ENCODE measurements around the gene NOTCH2.

NOTCH2 gene

DNA sequence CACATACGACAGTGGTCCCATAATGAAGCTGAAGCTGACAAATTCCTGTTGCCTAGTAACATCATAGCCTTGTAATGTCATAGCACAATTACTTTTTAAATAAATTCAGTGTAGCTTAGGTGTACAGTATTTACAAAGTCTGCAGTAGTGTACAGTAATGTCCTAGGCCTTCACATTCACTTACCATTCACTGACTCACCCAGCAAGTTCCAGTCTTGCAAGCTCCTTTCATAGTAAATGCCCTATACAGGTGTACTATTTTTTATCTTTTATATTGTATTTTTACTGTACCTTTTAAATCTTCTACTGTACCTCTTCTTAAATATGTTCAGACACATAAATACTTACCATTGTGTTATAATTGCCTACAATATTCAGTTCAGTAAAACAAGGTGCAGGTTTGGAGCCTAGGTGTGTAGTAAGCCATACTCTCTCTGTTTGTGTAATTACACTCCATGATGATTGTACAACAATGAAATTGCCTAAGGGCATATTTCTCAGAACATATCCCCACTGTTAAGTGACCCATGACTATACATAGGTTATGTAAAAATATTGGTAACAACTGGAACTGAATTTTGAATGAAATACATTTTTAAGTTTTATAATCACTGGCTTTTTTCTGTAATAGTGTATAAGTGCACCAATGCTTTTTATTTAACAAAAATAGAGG lies 139.7 kb downstream of the NOTCH2 start:
- no peak overlapping the region for H3K27ac ChIP-seq
- ChIA-PET CTCF (interaction anchor here (0.9 kb wide), 1 partner anchor 329 kb away, joined by 3 read pairs; no protein-coding TSS in a partner anchor), POLR2A (ENCODE audit: low non-redundant PET) (no interaction called here)
- TF ChIP-seq, protein P1, sequence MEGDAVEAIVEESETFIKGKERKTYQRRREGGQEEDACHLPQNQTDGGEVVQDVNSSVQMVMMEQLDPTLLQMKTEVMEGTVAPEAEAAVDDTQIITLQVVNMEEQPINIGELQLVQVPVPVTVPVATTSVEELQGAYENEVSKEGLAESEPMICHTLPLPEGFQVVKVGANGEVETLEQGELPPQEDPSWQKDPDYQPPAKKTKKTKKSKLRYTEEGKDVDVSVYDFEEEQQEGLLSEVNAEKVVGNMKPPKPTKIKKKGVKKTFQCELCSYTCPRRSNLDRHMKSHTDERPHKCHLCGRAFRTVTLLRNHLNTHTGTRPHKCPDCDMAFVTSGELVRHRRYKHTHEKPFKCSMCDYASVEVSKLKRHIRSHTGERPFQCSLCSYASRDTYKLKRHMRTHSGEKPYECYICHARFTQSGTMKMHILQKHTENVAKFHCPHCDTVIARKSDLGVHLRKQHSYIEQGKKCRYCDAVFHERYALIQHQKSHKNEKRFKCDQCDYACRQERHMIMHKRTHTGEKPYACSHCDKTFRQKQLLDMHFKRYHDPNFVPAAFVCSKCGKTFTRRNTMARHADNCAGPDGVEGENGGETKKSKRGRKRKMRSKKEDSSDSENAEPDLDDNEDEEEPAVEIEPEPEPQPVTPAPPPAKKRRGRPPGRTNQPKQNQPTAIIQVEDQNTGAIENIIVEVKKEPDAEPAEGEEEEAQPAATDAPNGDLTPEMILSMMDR (conservative IDR thresholded peaks at IDR 0.05; ENCODE audit: low read depth) = no peak
- DNase-seq (ENCODE audit: low spot score) = no peak

GRCh38 chr1:119926553-119926952 lies 142.9 kb downstream of the NOTCH2 start:
- no peak for DNase-seq (ENCODE audit: low spot score)
- CTCF ChIA-PET = interaction anchor here (1.2 kb wide), 1 partner anchor 19 kb away, joined by 3 read pairs; no protein-coding TSS in a partner anchor
- H3K27ac ChIP-seq = no peak overlapping the region
- POLR2A ChIA-PET (ENCODE audit: low non-redundant PET) = no interaction called here
- TF ChIP-seq, protein P1 (conservative IDR thresholded peaks at IDR 0.05; ENCODE audit: low read depth) = no peak

GRCh38 chr1:119924948-119925898 lies 144.2 kb downstream of the NOTCH2 start:
- CTCF ChIA-PET = interaction anchor here (0.6 kb wide), 1 partner anchor 165 kb away, joined by 3 read pairs; no protein-coding TSS in a partner anchor
- H3K27ac ChIP-seq = no peak overlapping the region
- POLR2A ChIA-PET (ENCODE audit: low non-redundant PET) = no interaction called here
- TF ChIP-seq, protein P1 (conservative IDR thresholded peaks at IDR 0.05; ENCODE audit: low read depth) = no peak
- no peak for DNase-seq (ENCODE audit: low spot score)

- CTCF ChIA-PET = no interaction called here
- POLR2A ChIA-PET (ENCODE audit: low non-redundant PET) = no interaction called here
- no peak overlapping the region for H3K27ac ChIP-seq
- DNase-seq (ENCODE audit: low spot score) = no peak
- TF ChIP-seq, protein P1 (conservative IDR thresholded peaks at IDR 0.05; ENCODE audit: low read depth) = no peak
Observed at GRCh38 chr1:119920104-119920968, 149.1 kb downstream of the NOTCH2 start.

- ChIA-PET POLR2A (ENCODE audit: low non-redundant PET) (no interaction called here), CTCF (no interaction called here)
- H3K27ac ChIP-seq = no peak overlapping the region
- no peak for DNase-seq (ENCODE audit: low spot score)
- TF ChIP-seq, protein P1 (conservative IDR thresholded peaks at IDR 0.05; ENCODE audit: low read depth) = no peak
Observed at GRCh38 chr1:119919241-119919640, 150.2 kb downstream of the NOTCH2 start.

GRCh38 chr1:119918301-119918700 lies 151.2 kb downstream of the NOTCH2 start:
- CTCF ChIA-PET = interaction anchor here (0.6 kb wide), 1 partner anchor 299 kb away, joined by 3 read pairs; no protein-coding TSS in a partner anchor
- TF ChIP-seq, protein P1 (conservative IDR thresholded peaks at IDR 0.05; ENCODE audit: low read depth) = no peak
- no peak overlapping the region for H3K27ac ChIP-seq
- POLR2A ChIA-PET (ENCODE audit: low non-redundant PET) = no interaction called here
- no peak for DNase-seq (ENCODE audit: low spot score)
